GM19238 (cell line): ENCODE measurements around the gene FNDC3B.
"Not testable (repeated sequence)": the region's sequence is repeated elsewhere in the genome, so short reads cannot be mapped to it uniquely, and the experiment has no call there.

Experiments used
- DNase-seq: peaks from one replicate; pipeline ENCODE4 v3.0.0; 2011; ENCODE audit warnings: low spot score; ENCODE audit not compliant: insufficient read length

Gene FNDC3B

DNA sequence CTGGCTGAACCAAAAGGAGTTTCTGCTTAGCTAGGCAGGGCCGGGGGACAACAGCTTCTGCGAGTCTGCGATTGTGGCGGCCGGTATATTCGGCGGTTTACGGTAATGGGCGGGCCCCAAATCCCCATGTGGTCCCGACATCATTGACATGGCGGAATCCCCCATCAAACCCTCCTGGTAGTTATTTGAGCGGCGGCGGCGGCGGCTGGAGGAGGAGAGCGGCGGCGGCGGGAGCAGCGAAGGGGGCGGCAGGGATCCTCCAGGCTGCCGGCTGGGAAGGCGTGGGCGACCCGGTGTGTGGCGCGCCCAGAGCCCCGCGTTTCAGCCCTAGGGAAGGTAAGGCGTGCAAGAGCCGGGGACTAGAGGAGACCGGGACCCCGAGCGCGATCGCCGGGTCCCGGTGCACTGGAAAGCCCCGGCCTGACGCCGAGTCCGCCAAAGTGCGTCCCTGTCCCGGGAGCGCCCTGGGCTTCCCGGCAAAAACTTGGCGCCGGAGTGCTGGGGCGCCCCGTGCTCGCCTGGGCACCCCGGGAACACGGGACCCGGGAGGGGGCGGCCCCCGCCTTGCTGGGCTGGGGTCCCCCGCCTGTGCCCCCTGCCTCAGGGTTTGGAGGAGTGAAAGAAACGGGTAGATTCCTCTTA, at the start of gene FNDC3B:
Gene FNDC3B, plus strand, starts transcription at position 143 of the 642 bp plus-strand sequence. CDS start 72,902 bp downstream, outside the sequence.
- peak; percentile 72 for DNase-seq

DNA sequence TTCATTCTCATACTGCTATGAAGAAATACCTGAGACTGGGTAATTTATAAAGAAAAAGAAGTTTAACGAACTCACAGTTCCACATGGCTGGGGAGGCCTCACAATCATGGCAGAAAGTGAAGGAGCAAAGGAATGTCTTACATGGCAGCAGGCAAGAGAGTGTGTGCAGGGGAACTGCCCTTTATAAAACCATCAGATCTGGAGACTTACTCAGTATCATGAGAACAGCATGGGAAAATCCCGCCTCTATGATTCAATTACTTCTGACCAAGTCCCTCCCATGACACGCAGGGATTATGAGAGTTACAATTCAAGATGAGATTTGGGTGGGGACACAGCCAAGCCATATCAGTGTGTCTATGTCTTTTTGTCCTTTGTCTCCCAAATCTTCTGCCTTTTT, 49.1 kb upstream of the FNDC3B start:
- DNase-seq, result not testable (repeated sequence)

DNA sequence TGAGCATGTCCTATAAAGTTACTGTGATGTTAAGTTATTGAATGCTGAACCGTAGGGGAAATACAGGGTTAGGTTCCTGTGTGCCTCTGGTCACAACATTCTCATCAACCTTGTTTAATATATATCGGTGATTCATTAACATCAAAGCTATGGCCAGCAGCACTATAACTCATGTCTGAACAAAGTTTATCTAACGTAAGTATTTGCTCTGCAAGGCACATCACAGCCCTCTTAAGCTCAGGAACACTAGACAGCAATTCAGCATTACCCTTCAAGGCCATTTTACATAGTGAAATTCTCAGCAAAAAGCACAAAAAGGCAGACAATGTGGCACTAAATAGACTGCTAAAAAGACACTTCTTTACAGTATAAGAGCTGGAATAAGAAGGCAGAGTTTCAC, 48.2 kb upstream of the FNDC3B start:
- no peak for DNase-seq

DNA sequence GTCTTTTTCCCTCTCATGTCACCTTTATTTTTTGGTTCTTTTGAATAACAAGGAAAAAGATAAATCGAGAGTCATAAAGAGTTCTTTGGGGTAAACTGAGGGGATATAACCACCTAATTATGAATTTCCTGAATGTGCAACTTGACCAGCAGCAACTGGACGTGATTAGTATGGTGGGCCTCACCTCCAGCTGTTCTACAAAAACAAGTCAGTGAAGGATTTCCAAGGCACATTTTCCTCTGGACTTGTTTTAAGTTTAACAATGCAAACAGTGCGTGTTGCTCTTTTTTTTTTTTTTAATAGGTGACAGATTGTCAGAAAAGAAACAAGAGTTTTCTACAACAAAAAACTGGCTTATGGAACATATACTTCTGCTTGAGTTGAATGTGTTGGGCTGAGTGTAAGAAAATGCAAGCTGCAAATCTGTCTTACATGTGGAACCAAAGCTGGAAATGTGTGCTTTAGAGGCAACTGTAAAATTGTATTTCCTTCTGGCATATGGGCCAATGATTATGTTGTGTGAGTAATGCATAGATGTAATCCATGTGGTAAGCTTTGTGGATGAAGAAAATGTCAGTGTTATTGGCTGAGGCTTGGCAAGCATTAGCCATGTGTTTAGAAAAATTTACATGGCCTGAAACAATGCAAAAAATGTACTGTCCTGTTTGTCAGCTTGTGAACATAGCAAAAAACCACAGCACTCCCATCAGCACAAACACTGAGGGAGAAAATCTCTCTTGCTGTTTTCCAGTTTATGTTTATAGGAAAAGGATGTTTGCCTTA, 44.5 kb upstream of the FNDC3B start:
- no peak for DNase-seq

DNA sequence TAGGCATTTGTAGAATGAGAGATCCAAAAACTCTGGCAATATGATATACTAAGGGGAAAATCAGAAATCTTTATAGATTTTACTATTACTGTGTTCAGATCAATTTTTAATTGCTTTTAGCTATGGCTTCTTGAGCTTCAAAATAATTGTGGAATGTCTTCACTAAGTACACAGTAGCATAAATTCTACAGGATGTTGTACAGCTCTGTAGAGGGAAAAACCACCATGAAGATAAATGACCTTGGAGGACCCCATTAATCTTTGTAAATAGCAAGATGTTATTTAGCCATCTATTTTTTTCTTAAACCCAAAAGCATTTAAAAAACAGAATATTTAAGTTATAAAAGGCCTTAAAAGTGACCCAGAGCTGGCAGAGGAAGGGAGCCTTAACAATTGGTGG, 43.9 kb upstream of the FNDC3B start:
- DNase-seq, result no peak

DNA sequence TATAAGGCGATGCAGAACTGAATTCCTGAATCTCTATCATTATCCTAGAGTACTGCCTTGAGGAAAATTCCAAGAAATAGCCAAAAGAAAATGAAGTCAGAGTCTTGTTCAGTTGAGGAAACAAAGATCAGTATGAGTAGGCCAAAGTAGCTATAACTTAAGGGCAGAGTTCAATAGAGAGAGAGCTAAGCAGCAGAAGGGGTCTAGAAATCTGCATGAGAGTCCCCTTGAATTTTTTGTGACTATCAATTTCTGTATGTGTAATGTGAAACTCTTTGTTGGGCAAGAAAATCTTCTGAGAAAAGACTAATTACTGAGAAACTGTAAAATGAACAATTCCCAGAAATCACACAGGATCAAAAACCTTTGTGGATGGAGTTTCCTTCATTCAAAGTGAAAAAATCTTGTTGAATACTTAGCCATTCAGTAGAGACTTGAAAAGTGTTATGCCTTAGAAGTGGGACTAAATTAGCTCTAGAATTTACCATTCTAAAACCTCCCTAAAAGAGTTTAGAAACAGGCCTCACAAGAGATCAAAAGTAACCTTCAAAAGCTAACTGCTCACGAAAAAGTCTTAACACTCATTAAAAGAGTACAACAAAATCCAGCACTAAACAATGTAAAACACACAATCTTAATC, 43.1 kb upstream of the FNDC3B start:
- DNase-seq, result no peak

DNA sequence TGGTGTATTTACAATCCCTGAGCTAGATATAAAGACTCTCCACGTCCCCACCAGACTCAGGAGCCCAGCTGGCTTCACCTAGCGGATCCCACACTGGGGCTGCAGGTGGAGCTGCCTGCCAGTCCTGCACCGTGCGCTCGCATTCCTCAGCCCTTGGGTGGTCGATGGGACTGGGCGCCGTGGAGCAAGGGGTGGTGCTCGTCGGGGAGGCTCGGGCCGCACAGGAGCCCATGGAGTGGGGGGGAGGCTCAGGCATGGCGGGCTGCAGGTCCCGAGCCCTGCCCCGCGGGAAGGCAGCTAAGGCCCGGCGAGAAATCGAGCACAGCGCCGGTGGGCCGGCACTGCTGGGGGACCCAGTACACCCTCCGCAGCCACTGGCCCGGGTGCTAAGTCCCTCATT, 40.6 kb upstream of the FNDC3B start:
- not testable (repeated sequence) for DNase-seq

DNA sequence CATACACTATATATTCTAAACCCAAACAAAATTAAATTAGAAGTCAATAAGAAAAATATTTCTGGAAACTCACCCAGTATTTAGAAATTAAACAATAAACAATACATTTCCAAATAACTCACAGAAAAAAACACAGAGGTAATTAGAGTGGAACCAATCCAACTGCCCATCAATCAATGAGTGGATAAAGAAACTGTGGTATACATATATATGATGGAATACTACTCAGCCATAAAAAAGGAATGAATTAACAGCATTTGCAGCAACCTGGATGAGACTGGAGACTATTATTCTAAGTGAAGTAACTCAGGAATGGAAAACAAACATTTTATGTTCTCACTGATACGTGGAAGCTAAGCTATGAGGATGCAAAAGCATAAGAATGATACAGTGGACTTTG, 37.8 kb upstream of the FNDC3B start:
- not testable (repeated sequence) for DNase-seq

DNA sequence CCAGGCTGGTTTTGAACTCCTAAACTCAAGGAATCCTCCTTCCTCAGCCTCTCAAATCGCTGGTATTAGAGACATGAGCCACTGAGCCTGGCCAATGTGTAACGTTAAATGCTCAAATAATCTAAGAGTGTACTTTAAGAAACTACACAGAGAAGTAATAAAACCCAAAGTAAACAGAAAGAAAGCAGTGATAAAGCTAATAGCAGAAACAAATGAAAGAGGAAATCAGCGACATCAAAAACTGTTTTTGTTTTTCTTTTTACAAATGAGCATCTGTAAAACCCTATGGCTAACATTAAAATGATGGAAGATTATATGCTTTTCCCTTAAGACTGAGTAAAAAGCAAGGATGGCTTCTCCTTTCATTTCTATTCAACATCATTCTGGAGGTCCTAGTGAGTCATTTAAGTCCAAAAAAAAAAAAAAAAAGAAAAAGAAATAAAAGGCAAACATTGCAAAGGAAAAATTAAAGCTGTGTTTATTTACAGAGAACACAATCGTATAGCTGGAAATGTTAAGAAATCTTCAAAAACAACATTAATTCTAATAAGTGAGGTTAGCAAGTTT, 36.8 kb upstream of the FNDC3B start:
- DNase-seq, result no peak

DNA sequence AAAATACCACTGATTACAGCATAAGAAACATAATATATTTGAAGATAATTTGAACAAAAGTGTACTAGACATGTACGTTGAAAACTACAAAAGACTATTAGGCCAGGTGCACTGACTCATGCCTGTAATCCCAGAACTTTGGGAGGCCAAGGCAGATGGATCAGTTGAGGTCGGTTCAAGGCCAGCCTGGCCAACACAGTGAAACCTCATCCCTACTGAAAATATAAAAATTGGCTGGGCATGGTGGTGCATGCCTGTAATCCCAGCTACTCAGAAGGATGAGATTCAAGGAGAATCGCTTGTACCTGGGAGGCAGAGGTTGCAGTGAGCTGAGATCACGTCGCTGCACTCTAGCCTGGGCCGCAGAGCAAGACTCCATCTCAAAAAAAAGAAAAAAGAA, 36.2 kb upstream of the FNDC3B start:
- DNase-seq, result no peak

DNA sequence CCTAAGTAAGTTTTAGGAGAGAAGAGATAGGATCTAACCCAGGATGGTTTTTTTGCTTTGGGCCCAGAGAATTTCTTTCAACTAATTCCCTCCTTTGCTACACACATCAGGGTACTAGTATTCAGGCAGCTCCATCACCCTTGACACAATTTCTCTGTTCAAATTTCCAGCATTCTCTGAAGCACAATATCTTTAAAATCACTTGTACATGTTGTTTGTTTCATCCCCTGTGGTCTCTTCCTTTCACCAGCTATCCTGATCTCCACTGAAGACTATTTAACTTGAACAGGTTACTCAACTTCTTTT, 32.4 kb upstream of the FNDC3B start:
- DNase-seq, result no peak

DNA sequence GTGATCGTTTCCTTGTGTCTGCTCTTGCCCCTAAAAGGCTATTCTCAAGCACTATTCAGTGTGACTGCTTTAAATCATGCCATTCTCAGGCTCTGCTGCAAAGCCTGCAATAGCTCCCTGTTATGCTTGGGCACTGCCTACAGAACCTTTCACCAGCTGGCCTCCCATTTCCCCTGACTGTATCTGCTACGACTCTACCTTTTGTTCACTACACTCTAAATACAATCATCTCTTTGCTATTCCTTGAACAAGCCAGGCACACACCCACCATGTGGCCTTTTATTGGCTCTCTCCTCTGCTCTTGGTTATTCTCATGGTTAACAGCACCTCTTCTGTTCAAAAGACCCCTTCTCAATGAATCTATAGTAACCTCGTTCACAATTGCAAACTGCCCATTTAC, 29.6 kb upstream of the FNDC3B start:
- DNase-seq, result no peak

DNA sequence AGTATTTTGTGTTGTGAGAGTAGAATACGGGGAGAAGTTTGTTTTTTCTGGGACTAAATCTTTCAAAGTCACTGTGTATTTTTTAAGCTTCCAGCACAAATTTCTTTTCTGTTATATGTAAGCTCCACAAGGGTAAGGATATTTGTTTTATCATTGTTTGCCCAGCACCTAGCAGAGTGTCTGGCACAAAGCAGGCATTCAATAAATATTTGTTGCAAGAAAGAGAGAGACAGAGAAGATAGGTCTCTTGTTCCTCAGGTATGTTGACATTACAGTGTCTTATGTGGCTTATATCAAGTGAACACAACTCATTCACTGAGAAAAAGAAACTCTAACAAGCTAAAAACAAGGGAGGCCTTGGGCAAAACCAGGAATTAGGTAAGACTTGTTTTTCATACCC, 26.6 kb upstream of the FNDC3B start:
- DNase-seq, result no peak

DNA sequence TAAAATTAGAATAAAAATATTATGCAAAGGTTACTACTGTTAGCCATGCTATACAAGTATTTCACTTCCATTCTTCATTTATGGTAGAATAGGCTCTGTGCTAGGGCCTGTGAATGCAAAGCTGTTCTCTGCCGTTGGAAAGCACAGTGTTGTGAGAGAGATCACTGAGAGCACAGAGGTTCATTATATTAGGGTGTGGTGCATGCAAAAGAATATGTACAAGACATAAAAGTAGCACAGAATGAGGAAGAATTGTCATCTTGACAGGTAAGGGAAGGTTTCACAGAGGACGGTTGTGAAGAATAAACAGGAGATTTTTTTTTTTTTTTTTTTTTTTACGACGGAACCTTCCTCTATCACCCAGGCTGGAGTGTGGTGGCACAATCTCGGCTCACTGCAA, 25.2 kb upstream of the FNDC3B start:
- no peak for DNase-seq

DNA sequence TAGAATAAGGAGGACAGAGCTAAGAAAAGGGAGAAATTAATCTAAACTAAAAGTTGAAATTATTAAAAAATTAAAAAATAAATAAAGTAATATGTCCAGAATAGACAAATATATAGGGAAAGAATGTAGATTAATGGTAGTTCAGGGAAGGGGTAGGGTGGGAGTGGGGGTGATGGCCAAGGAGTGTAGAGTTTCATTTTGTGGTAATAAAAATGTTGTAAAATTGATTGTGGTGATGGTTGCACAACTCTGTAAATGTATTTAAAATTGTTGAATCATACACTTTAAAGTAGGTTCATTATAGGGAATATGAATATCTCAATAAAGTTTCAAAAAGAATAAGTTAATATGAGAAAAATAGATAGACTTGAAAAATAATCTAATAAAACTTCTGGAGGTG, 21.0 kb upstream of the FNDC3B start:
- DNase-seq, result no peak

DNA sequence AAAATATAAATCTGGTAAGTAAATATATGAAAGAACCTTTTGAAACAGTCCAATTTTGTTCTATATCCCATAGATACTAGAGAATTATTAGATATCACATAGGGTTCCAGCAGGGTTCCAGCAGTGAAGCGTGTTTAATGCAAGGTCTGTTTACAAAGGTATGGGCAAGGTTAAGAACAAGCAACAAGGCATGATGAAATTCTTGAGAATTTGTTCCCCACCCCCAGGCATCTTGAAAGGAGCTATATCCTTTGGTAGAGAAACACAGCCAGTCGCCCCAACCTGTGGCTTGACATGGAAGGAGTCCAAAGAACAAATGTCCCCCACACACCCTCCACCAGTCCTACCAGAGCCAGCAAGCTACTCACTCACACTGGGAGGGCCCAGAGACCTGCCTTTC, 18.6 kb upstream of the FNDC3B start:
- DNase-seq, result no peak

DNA sequence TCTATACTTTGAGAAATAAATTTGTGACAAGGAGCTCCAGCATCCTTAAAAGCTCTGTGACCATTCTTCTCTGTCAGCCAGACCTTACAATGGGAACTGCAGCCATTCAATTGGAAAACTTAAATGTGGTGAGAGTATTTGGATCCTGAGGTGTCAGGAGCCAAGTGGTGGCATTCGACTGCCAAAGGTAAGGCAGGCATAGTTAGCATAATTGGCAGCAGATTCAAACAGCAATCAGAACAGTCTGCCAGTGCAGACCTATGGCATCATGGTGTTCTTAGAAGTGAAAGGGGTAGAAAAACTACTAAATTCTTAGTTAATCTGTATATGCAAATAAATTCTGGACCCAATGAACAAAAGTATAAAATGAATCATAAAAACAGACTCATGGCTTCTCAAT, 18.2 kb upstream of the FNDC3B start:
- DNase-seq, result no peak

DNA sequence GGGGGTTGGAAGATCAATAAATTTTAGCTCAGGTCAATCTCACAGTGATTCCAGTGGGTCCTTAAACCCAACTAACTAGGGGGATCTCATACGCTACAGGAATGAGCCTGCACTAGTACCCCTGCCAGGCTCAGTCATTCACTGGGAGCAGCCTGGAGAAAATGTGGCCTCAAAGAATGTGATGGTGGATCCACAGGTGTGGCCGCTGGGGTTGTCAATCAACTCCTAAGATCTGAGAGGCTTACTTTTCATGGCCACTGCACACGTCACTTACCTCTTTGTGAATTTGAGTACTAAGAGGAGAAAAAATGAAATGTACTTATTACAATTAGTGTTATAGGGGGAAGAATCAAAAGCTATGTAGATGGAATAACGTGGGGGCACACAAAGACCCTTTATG, 17.5 kb upstream of the FNDC3B start:
- no peak for DNase-seq

DNA sequence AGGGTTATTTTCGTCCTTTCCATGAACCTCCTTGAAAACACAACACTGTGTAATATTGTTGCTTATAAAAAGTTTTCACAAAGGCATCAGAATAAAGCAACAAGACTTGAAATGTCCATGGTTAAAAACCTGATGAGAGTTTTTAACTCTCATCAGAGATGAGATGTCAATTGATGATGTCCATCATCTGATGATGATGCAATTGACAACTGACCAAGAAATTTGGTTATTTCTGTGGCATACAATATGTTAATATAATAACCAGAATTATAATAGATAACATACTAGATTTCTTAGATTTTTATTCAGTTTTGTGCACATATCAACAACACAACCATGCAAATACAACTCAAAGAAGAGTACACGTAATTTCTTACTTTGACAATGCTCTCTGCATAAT, 15.5 kb upstream of the FNDC3B start:
- DNase-seq, result no peak

DNA sequence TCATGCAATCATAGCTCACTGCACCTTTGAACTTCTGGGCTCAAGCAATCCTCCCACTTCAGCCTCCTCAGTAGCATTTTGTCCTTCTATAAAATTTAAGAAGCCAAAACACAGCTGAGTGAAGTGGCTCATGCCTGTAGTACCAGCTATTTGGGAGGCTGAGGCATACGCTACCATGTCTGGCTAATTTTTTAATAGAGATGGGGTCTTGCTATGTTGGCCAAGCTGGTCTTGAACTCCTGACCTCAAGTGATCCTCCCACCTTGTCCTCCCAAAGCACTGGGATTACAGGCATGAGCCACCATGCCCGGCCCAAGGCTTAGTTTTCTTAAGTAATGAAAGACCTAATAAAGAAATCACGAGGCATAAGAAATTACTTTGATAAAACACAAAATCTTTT, 14.7 kb upstream of the FNDC3B start:
- DNase-seq, result no peak

DNA sequence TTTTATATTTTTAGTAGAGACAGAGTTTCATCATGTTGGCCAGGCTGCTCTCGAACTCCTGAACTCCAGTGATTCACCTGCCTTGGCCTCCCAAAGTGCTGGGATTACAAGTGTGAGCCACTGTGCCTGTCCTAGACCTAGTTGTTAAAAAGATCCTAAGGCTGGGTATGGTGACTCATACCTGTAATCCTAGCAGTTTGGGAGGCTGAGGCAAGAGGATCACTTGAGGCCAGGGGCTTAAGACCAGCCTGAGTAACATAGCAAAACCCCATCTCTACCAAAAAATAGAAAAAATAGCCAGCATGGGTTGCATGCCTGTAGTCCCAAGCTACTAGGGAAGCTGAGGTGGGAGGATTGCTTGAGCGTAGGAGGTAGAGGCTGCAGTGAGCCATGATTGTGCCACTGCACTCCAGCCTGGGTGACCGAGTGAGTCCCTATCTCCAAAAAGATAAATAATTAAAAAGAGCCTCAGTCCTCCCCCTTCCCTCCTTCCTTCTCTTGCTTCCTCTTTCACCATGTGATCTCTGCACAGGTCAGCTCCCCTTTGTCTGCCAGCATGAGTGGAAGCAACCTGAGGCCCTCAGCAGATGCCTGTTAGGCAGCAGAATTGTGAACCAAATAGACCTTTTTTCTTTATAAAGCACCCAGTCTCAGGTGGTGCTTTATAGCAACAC, 9.8 kb upstream of the FNDC3B start:
- no peak for DNase-seq

DNA sequence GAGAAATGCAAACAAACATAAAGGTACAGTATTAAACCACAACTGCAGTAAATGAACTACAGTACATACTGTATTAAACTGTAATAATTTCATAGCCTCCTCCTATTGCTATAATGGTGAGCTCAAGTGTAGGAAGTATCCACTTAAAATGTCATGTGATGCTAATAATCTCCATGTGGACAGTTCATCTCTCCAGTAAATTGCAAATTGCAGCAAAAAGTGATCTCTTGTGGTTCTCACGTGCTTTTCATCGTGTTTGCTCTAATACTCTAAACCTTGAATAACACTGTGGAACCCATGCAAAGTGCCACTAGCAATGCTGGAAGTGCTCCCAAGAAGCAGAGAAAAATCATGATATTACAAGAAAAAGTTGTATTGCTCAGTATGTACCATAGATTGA, 9.2 kb upstream of the FNDC3B start:
- DNase-seq, result no peak
